MV-4-11 (cell line): ENCODE results near the gene ARRDC2.
A peak's percentile ranks its signal among the peaks of the same experiment; 100 is the strongest.
"Not testable (repeated sequence)": the region's sequence is repeated elsewhere in the genome, so short reads cannot be mapped to it uniquely, and the experiment has no call there.

ENCODE experiments used
- DNase-seq: peaks from one replicate; lab custom pipeline; 2025; lab: John Stamatoyannopoulos, UW

The ARRDC2 gene

GRCh38 chr19:18016209-18016910, 8.4 kb downstream of the ARRDC2 start:
- DNase-seq, result peak; percentile 10

DNA sequence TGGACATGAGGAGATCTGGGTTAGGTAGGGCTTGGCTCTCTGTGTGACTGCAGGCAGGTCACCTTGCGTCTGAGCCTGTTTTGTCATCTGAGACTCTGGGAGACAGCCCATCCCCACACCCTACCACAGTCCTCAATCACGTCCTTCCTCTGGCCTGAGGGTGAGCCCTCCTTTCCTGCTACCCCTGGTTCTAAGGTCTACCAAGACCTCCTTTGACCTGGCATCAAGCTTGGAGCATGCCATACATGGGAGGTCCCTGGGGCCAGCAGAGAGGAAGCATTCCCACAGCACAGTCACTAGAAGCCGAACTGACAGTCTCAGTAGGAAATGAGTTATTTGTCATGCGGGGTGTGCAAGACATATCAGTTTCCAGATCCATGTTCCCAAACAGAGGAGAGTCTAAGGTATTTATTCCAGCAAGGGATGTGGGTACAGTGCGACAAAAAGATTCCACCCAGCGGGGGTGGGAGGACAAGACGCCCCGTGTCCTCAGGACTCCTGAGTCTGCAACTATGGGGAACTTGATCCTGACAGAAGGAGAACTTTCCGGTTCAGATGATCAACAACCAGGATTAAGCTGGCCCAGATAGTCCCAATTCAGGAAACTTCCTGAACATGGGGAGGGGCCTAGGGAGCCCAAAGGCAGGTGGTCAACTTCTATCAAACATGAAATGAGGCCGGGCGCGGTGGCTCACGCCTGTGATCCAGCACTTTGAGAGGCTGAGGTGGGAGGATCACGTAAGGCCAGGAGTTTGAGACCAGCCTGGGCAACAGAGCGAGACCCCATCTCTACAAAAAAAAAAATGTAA, 9.5 kb downstream of the ARRDC2 start:
- no peak for DNase-seq

- DNase-seq, result no peak
Measured at GRCh38 chr19:18020212-18021085, 12.5 kb downstream of the ARRDC2 start.

DNA sequence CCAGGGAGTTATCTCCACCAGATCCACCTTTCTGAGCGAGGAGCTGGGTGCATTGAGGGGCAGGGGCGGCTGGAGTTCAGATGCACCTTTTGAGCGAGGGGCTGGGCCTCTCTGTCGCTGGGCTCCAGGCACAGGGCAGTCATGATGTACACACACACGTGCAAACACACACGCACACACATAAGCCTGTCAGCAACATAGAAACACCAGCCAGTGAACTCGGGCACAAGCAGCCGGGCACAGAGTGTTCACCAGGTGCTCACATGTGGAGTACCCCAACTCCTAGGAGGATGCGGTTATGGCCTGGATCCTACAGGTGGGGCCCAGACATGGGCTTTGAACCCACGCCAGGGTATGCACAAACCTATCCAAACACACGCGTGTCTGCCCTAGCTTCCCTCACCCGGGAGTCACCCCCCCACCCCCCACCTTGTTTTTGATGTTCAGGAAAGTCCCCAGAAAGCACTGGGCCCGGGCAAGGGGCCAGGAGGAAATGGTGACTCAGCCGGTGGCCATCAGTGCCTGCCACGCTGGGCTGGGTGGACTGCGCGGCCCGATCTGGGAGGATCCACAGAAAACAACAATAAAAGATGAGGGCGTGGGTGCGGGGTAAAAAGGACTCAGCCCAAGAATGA, 13.3 kb downstream of the ARRDC2 start:
- DNase-seq, result peak; percentile 25

DNA sequence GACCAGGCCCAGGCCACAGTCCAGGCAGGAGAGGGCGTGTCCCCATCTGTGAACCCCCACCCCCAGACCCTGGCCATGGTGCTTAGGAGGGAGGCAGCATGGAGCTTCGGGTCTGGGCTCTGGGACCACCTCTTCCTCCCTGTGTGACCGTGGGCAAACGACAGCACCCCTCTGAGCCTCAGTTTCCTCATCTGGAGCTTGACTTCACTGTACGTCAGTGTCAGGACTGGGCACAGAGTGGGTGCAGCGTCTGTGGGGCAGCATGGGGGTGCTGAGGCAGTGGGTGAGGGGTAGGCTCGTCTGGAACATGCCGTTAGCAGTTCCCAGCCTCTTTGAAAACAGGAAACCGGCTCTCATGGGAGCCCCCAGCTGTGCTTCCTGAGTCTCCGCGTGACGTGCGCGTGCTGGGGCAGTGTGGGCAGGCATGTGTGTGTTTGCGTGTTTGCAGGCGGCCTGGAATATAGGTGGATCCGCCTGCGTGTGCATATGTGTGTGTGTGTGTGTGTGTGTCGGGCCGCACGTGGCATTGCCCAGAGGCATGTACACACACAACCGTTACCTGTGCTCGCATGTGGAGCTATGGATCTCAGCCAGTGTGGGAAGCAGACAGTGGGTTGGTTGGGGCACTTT, 15.8 kb downstream of the ARRDC2 start:
- peak; percentile 87 for DNase-seq

DNA sequence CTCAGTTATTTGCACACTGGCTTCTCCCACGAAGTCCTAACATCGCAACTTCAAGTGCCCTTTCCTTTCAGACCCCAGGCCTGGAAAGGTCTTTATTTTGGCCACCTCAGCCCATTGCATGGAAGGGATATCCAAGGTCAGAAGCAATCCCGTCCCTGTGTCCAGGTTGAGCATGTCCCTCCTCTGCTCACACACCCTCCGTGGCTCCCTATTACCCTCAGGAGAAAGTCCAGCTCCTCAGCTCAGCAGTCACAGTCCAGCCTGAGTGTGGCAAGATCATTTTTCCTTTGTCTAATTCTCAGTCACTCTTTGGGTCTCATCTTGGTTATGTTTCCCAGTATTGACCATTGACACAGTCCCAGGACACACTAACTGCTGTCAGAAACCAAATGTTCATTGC, 19.2 kb downstream of the ARRDC2 start:
- DNase-seq, result no peak

DNA sequence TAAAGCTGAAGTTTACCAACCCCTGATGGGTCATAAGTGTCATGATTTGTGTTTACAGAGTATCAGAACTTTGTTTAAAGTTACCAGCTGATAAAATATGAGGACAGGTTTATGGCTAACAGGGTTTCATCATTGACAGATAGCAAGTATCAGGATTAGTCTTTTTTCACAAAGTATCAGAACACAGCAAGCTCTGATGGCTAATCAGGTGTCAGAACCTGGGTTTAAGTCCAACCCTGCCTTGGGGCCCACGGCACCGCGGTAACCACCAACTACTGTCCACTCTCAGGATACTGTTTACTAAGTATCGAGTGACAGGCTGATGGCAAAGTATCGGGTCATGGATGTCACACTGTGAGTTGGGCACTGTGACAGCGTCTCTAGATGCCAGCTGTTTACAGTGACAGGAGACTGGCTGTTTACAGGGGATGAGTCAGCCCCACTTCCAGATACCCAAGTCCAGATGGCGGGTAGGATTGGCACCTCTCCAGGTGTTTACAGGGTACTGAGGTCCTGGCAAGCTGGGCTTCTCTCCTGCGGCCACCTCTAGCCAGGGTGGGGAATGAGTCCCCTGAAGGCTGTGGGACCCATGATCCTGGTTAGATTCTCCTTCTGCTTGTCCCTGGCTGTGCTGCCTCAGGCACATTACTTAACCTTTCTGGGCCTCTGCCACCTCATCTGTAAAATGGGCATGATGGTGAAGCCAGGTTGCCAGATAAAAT, 21.8 kb downstream of the ARRDC2 start:
- no peak for DNase-seq

DNA sequence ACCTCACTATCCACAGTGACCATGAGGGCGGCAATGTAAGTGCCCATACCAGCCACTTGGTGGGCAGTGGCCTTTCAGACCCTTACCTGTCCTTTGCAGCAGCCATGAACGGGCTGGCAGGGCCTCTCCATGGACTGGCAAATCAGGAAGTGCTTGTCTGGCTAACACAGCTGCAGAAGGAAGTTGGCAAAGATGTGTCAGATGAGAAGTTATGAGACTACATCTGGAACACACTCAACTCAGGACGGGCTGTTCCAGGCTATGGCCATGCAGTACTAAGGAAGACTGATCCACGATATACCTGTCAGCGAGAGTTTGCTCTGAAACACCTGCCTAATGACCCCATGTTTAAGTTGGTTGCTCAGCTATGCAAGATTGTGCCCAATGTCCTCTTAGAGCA, 23.4 kb downstream of the ARRDC2 start:
- DNase-seq, result peak; percentile 74

DNA sequence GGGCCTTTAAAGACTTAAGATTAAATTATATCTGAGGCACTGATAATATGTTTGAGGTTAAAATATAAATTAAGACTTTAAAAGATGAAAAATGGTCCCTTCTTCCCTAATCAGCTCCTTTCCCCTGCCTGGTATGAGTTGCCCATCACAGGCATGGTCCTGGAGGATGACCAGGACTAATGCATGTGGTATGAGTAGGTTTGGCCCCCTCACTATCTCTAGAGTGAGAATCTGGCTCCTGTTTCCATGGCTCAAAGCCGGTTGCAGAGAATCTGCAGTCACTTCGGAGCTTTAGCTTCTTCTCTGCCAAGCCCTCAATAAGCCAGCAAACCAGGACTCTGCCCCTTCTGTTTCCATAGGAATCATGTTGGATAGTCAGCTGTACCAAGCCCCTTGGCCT, 24.1 kb downstream of the ARRDC2 start:
- DNase-seq, result not testable (repeated sequence)

GRCh38 chr19:18041054-18041453, 33.1 kb downstream of the ARRDC2 start:
- DNase-seq, result no peak

DNA sequence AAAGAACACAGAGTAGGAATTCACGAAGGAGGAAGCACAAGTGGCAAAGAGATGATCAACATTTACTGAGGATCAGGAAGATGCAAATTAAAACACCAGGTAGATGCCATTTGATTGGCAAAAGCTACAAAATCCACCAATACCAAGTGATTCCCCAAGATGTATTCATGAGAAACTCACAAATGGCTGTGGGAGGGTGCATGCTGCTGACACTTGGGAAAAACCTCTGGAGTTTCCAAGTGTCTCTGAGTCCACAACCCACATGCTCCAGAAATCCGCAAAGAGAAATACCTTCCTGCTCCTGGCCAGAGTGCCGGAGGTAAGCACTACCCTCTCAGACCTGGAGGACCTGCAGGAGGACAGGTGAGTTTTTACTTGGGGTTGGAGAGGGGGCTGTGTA, 35.7 kb downstream of the ARRDC2 start:
- no peak for DNase-seq

DNA sequence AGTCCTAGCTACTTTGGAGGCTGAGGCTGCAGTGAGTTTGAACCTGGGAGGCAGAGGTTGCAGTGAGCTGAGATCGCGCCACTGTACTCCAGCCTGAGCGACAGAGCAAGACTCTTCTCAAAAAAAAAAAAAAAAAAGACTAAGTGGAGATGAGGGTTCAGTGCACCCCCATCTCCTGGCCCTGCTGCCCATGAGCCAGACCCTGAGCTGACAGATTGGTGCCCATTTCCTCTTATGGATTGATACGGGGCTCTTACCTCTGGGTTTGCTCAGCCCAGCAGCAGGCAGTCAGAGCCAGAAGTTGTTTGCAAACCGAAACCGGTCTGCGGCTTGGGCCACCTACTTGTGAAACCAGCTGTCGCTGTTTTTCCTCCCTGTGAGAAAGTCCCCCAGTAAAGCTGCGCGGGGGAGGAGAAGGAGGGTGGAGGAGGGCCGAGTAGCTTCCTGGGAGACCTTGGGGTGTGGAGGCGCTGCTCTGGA, 36.9 kb downstream of the ARRDC2 start:
- DNase-seq, result peak; percentile 97

- DNase-seq, result no peak
Measured at GRCh38 chr19:18045307-18046050, 37.5 kb downstream of the ARRDC2 start.

GRCh38 chr19:18046059-18046718, 38.2 kb downstream of the ARRDC2 start:
- DNase-seq, result peak; percentile 47

DNA sequence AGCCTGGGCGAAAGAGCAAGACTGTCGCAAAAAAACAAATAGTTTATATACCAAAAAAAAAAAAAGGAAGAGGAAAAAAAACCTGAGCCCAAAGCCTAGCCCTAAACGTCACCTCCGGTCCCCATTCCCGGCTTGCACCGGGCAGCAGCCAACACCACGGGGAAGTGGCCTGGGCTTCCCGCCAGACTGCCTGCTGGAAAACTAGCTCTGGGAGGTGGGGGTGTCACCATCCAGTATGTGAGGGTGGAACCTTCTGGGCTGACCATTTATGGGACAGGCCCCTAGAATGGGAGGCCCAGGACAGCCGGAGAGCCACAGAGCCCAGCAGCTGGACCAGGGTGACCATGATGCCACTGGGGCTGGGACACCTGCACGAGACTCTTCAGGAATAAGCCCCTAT, 41.4 kb downstream of the ARRDC2 start:
- DNase-seq, result peak; percentile 35

DNA sequence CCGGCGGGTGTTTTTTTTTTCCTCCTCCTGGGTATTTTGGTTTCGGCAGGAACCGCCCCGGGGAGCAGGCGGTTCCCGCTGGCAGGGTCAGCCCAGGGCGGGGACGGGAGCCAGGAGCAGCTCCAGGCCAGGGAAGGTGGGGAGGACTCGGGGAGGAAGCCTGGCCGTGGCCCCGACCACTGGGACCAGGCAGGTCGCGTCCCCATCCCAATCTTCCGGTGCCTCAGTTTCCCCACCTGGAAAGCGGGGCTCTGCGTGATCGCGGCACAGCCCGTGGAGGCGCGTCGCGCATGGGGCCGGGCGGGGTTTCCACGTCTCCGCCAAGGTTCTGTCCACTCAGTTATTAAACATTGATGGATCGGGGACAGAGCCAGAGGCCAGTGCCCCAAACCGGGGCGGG, 43.9 kb downstream of the ARRDC2 start:
- DNase-seq, result no peak

DNA sequence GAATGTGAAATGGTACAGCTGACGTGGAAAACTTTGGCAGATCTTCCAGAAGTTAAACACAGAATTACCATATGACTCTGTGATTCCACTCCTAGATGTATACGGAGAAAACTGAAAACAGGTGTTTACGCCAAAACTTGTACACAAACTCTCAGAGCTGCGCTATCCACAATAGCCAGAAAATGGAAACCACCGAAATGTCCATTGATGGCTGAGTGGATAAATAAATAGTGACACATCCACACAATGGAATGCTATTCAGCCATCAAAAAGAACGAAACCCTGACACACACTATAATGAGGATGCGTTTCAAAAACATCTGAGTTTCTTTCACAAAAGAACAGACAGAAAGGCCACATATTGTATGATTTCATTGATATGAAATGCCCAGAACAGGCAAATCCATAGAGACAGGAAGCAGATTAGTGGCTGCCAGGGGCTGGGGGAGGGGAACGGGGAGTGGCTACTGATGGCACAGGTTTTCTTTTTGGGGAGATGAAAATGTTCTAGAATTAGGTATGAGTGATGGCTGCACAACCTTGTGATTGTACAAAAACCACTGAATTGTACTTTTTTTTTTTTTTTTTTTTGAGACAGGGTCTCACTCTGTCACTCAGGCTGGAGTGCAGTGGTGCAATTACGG, 45.7 kb downstream of the ARRDC2 start:
- no peak for DNase-seq

DNA sequence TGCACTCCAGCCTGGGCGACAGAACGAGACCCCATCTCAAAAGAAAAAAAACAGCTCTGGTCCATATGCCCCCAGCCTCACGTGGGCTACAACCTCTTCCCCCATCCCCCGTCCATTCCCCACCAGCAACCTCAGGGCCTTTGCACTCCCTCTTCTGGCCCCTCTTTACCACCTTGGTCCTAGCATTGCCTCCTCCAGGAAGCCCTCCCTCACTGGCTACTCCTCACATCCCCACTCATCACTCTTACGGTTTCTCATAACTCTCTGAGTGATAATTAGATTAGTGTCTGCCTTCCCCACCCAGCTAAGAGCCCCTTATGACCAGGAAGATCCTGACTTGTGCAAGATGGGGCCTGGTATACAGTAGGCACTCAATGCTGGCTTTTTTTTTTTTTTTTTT, 48.0 kb downstream of the ARRDC2 start:
- DNase-seq, result no peak

DNA sequence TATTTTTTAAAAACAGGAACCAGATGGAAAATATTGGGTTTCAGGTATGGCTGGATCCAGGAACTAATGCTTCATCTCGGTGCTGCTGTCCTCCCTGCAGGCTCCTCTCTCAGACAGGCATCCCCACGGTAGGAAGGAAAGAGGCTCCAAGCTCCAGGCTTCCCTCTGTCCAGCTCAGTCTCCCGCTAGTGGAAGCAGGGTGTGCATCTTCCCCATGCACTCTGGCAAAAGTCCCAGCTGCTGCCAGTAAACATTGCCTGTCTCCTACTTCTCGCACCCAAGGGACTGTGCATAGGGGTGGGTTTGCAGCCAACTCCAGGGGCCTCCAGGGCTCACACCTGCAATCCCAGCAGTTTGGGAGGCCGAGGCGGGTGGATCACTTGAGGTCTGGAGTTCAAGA, 49.6 kb downstream of the ARRDC2 start:
- DNase-seq, result peak; percentile 21
